OCI-M2 (cell line): ENCODE measurements around the gene PMPCA.

Experiments
- DNase-seq: peaks from one replicate; lab custom pipeline; 2025; ENCODE audit not compliant: unreplicated experiment; lab: John Stamatoyannopoulos, UW

Gene PMPCA

GRCh38 chr9:136373300-136374182 lies 36.9 kb upstream of the PMPCA start, which contains the start of gene CARD9:
TSS of gene CARD9 (minus strand) at chr9:136373669. CDS start at chr9:136372078, 1,591 bp downstream.
- no peak for DNase-seq

- DNase-seq, result no peak
Measured at GRCh38 chr9:136374183-136374575, 36.3 kb upstream of the PMPCA start.

- no peak for DNase-seq
Measured at GRCh38 chr9:136375096-136375495, 35.4 kb upstream of the PMPCA start.

- DNase-seq, result no peak
Measured at GRCh38 chr9:136376457-136376856, 34.0 kb upstream of the PMPCA start.

GRCh38 chr9:136377341-136378169 lies 32.9 kb upstream of the PMPCA start:
- no peak for DNase-seq

GRCh38 chr9:136378170-136379002 lies 32.1 kb upstream of the PMPCA start:
- DNase-seq, result no peak

GRCh38 chr9:136379003-136379287 lies 31.5 kb upstream of the PMPCA start:
- DNase-seq, result no peak

- no peak for DNase-seq
Measured at GRCh38 chr9:136379401-136379800, 31.1 kb upstream of the PMPCA start.

GRCh38 chr9:136379891-136380290 lies 30.6 kb upstream of the PMPCA start:
- no peak for DNase-seq

- no peak for DNase-seq
Measured at GRCh38 chr9:136380381-136380780, 30.1 kb upstream of the PMPCA start.

GRCh38 chr9:136381311-136381710 lies 29.1 kb upstream of the PMPCA start:
- no peak for DNase-seq

- no peak for DNase-seq
Measured at GRCh38 chr9:136381966-136382513, 28.4 kb upstream of the PMPCA start.

- DNase-seq, result no peak
Measured at GRCh38 chr9:136383436-136383835, 27.0 kb upstream of the PMPCA start.

- DNase-seq, result no peak
Measured at GRCh38 chr9:136385015-136385414, 25.4 kb upstream of the PMPCA start.

- DNase-seq, result no peak
Measured at GRCh38 chr9:136386018-136386417, 24.4 kb upstream of the PMPCA start.

- no peak for DNase-seq
Measured at GRCh38 chr9:136387217-136387616, 23.2 kb upstream of the PMPCA start.

GRCh38 chr9:136389396-136389795 lies 21.1 kb upstream of the PMPCA start:
- no peak for DNase-seq

GRCh38 chr9:136391737-136392537 lies 18.5 kb upstream of the PMPCA start:
- DNase-seq, result no peak

- DNase-seq, result no peak
Measured at GRCh38 chr9:136392538-136393449, 17.7 kb upstream of the PMPCA start.
